ENCODE measurements around the gene RNF2.

DNA sequence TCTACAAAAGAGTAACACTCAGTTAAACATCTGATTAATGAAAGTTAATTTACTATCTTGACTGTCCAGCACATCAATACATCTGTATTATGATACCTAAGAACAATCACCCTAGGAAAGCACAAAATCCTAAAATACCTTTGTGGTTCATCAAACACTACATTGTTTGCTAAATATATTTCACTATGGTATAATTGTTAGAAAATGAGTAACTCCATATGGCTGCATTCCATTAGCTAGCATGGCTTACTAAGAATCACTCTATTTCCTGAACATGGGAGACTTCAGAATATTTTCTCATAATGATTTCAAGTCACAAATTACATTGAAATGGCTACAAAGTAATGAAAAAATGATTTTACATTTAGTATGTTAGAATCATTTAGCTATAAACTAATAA, 98.9 kb downstream of the RNF2 start:
- TF ChIP-seq POLR2A (IDR thresholded peaks at IDR 0.05), result no peak
- TF ChIP-seq, protein P1, sequence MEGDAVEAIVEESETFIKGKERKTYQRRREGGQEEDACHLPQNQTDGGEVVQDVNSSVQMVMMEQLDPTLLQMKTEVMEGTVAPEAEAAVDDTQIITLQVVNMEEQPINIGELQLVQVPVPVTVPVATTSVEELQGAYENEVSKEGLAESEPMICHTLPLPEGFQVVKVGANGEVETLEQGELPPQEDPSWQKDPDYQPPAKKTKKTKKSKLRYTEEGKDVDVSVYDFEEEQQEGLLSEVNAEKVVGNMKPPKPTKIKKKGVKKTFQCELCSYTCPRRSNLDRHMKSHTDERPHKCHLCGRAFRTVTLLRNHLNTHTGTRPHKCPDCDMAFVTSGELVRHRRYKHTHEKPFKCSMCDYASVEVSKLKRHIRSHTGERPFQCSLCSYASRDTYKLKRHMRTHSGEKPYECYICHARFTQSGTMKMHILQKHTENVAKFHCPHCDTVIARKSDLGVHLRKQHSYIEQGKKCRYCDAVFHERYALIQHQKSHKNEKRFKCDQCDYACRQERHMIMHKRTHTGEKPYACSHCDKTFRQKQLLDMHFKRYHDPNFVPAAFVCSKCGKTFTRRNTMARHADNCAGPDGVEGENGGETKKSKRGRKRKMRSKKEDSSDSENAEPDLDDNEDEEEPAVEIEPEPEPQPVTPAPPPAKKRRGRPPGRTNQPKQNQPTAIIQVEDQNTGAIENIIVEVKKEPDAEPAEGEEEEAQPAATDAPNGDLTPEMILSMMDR (IDR thresholded peaks at IDR 0.05), result no peak

Measured in prostate gland (tissue), 2 donors.